IPS-18c (cell line): ENCODE measurements around the gene GOT2.
A peak's percentile ranks its signal among the peaks of the same experiment; 100 is the strongest.
"Not testable (repeated sequence)": the region's sequence is repeated elsewhere in the genome, so short reads cannot be mapped to it uniquely, and the experiment has no call there.

ENCODE experiments used
- H3K4me3 ChIP-seq: 2 replicates; pipeline ENCODE4 v1.7.0; 2013; ENCODE audit warnings: low read depth, mild to moderate bottlenecking, low read length, moderate library complexity; ENCODE audit not compliant: insufficient read depth
- H3K9me3 ChIP-seq: one replicate; pipeline ENCODE4 v1.6.1; 2013; ENCODE audit warnings: mild to moderate bottlenecking, low read length, moderate library complexity; ENCODE audit not compliant: control insufficient read depth, insufficient read depth

Gene GOT2

DNA sequence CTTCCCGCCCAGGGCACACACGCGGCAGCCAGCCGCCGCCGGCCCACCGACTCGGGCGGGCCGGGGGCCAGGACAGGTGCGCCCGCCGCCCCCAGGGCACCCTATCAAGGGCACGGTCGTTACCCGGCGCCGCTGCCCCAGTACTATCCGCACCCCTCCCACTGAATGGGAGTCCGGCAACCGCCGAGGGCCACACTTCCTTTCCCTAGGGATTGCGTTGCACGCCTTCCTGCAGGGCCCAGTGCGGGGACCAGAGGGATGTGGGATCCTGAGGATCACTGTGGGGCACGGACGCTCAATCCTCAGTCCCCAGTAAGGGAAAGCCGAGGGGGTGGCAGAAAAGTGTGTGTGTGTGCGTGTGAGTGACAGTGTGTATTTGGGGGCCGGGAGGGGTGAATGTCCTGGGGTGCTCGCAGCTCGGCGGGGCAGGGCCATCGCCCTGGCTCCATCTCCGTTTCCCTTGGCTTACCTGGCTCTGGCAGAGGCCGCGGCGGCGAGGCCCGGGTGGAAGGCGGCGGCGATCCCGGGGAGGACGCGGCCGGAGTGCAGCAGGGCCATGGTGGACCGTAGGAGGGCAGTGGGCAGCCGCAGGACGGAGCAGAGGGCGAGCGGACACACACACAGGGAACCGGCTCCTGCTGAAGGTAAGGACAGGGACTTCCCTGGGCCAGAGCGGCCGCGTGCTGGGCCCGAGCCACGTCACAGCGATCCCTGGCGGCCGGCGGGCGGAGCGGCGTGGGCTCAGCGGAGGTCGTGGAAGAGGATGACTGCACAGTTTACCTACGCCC, at the start of gene GOT2:
GOT2 (minus strand) TSS at position 646 of the 788 bp plus-strand sequence; CDS start at position 558, 88 bp downstream.
- H3K4me3 ChIP-seq, result peak within 1 kb of the TSS; percentile 96

DNA sequence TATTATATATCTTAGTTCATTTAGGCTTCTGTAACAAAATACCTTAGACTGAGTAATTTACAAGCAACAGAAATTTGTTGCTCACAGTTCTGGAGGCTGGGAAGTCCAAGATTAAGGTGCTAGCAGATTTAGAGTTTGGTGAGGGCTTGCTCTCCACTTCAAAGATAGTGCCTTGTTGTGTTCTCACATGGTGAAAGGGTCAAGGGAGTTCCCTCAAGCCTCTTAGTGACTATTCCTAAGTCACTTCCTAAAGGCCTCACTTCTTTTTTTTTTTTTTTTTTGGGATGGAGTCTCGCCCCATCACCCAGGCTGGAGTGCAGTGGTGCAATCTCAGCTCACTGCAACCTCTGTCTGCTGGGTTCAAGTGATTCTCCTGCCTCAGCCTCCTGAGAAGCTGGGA, 45.2 kb upstream of the GOT2 start:
- not testable (repeated sequence) for H3K9me3 ChIP-seq, H3K4me3 ChIP-seq

More for the DNA sequence above, at the start of gene GOT2:
- H3K9me3 ChIP-seq, result no peaks in the 10 kb centered on the region

DNA sequence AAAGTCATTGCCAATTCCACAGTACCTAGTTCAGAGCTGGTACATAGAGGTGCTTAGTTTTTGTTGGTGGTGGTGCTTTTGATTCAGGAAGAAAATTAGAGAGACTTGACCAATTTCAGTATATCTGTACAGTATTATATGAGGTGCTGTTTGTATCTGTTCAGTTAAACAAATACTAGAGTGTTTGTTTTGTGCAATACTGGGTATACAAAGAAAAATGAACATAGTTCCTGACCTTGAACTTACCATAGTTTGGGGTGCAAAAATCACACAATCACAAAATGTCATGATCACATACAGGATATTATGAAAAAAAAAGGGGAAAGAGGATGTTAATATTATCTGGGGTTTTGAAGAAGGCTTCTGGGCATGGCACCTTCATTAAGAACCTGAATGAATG, 39.8 kb upstream of the GOT2 start:
- Histone ChIP-seq H3K4me3 (no peak overlapping the region), H3K9me3 (peaks cover 2% of the 10 kb centered on the region)

DNA sequence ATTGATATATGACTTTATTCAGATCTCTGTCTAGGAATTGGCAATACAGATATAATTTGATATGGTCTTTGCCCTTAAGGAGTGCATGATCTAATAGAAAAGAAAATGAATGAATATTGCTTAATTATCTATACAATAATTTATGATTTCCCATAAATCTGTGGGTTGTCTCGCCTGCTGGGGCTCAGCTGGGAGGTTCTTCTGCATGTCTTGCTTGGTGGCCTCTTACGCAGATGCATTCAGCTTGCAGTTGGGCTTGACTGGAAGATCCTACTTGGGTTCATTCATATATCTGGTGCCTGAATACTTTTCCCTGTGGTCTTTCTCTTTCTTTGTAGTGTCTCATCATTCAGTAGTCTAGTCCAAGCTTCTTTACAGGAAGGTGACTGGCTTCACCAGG, 34.0 kb upstream of the GOT2 start:
- H3K9me3 ChIP-seq, result peaks cover 2% of the 10 kb centered on the region
- H3K4me3 ChIP-seq, result no peak overlapping the region

DNA sequence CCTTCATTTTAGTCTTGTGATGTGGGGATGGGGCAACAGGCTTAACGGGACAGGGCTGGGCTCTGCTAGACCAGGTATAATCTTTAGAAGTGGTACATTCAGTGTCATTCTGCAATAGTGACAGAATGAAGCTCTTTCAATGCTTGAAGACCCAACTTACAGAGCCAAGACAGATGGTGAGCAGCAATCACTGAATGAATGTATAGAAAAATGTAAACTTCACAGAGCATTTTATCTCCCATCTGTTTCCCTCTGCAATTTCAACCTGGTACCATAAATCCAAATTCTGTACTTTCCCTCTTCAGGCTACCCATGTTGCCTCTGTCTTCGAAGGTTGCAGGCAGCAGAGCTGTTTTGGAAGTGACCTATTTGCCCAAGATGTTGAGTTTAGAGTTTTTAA, 33.5 kb upstream of the GOT2 start:
- no peak overlapping the region for H3K4me3 ChIP-seq
- H3K9me3 ChIP-seq, result peaks cover 2% of the 10 kb centered on the region

DNA sequence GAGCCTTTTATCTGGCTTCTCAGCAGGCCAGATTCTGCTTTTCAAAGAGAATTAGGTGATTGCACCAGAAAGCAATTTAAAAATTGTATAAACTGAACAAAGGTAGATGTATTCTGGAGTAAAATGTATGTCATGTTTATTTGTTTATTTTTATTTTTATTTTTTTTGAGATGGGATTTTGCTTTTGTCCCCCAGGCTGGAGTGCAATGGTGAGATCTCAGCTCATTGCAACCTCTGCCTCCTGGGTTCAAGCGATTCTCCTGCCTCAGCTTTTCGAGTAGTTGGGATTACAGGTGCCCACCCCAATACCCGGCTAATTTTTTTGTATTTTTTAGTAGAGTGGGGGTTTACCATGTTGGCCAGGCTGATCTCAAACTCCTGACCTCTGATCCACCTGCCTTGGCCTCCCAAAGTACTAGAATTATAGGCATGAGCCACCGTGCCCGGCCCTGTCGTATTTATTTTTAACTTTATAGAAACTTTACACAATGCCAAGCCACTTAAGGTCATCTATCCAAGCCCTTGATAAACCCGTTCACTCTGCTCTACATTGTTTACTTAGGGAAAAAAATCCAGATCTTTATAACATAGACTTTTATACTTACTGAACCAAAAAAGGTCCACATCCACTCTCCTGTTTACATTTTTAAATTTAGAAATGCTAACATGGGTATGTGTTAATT, 22.7 kb upstream of the GOT2 start:
- H3K9me3 ChIP-seq, result no peaks in the 10 kb centered on the region
- no peak overlapping the region for H3K4me3 ChIP-seq

DNA sequence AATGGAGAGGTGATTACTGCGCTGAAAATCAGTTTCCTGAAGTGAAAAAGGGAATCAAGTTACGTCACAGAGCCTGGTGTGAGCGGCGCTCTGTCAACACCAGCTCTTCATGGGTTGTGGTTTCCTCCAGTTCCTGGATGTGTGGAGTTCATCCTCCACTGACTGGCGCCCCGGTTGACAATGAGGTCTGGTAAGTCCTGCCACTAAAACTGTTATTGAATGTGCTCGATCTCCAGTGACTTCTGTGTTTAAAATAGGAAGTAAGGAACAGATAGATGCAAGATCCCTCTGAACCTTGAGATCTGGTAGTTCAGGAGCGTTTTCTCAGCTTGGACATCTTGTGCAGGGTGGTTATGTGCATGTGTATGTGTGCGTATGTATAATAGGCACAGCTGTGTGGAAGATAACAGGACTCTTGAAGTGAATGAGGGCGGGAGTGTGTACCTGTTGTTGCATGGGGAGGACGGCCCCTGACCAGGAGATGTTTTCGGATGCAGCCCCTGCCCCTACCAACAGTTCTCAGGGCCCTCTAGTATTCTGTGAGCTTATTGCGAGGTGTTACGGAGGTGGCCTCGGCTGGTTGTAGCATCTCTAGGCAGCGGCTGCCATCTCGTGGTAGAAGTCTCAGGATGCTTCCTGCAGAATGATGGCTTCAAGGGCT, 22.0 kb upstream of the GOT2 start:
- H3K9me3 ChIP-seq, result no peaks in the 10 kb centered on the region
- no peak overlapping the region for H3K4me3 ChIP-seq

DNA sequence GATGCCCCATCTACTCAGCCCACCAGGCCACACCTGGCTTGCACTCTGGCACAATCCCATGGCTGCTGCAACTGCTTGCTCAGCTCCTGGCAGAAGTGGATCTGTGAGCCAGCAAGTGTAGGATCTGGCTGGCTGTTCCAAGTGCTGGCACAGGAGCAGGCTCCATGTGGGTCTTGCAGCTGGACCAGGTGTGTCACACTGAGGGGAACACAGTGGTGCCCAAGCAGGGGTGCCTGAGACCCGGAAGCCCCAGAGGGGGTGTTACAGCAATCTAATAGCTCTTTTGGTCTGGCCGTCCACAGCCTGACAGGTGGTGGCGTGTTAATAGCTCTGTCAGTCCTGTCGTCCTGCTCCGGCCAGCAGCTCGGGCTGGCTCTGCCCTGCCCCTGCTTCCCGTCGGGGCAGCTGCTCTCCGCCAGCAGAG, 19.6 kb upstream of the GOT2 start:
- H3K4me3 ChIP-seq, result no peak overlapping the region
- no peaks in the 10 kb centered on the region for H3K9me3 ChIP-seq

DNA sequence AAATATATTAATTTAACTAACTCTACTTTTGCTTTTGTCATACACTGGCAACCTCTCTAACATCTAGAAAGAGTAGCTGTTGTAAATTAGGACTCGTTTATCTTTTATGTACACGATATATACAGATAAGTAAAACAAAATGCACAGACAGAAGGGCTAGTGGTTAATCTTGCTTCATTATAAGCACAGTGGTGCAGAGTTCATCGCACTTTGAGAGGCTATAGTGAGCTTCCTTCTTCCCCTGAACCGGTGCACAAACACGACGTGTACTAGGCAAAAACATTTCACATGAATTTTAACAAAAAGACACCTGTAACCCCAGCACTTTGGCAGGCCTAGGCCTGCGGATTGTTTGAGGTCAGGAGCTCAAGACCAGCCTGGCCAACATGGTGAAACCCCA, 10.4 kb upstream of the GOT2 start:
- Histone ChIP-seq H3K4me3 (no peak overlapping the region), H3K9me3 (no peaks in the 10 kb centered on the region)

DNA sequence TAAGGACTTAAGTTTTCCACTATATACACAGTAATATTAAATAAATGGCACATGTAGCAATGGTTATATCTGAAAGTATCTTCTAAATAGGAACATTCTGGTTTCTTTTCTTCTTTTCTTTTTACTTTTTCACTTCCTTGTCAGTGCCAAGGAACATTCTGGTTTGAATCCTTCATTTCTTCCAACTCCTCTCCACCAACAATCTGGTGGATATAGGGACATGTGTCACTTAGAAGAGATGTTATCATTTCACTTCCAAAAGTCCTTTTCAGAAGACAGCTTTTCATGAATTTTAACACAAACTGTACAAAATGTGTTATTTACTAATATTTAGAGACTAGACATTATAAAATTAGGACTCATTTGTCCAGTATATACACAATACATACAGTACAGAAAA, 7.9 kb upstream of the GOT2 start:
- no peaks in the 10 kb centered on the region for H3K9me3 ChIP-seq
- no peak overlapping the region for H3K4me3 ChIP-seq

DNA sequence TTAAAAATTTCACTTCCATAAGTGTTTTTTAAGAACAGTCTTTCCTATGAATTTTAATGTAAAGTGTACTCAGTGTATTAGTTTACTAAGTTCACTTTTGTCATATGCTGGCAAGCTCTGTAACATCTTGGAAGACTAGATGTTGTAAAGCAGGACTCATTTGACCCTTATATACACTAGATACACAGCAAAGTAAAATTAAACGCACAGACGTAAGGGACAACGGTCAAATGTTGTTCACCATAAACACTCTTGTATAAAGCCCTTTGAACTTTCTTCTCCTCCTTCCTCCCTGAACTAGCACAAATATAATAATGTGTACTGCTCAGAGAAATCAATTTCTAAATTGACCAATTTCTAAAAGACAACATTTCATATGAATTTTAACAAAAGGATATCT, 7.0 kb upstream of the GOT2 start:
- no peak overlapping the region for H3K4me3 ChIP-seq
- no peaks in the 10 kb centered on the region for H3K9me3 ChIP-seq

DNA sequence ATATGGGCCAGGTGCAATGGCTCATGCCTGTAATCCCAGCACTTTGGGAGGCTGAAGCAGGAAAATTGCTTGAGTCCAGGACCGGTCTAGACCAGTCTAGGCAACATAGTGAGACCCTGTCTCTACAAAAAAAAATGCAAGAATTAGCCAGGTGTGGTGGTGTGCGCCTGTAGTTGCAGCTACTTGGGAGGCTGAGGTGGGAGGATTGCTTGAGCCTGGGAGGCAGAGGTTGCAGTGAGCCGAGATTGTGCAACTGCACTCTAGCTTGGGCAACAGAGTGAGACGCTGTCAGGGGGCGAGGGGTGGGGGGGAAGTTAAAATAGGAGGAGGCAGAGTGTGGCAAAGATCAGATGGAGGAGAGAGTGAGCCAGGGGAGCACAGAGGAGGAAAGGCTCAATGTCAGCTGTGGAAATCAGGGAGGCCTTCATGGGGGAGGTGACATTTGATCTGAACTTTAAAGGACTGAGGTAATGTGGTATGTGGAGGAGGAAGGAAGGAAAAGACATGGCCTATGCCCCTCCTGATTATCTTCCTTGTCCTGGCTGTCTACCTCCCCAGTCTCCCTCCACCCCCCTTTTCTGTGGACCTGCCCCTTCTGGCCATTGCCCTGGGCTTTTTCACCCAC, 4.7 kb upstream of the GOT2 start:
- no peak overlapping the region for H3K4me3 ChIP-seq
- H3K9me3 ChIP-seq, result no peaks in the 10 kb centered on the region

DNA sequence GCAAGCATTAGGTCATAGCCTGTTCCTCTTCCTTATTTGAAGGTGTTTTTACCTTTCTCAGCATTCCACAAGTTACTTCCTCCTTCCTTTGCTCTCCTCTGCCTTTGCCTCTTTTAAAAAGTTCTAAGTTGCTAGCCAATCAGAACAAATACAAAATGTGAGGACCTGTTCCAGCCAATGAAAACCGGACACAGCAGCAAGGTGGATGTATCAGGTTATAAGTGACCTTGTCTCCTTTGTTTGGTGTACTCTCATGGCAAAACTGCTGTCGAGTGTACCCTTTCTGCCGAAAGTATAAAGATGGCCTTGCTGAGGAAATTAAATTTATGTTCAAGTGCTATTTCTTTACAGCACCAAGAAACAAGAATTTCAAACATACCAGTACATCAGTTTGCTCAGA, 2.2 kb upstream of the GOT2 start:
- H3K4me3 ChIP-seq, H3K9me3 ChIP-seq: not testable (repeated sequence)

DNA sequence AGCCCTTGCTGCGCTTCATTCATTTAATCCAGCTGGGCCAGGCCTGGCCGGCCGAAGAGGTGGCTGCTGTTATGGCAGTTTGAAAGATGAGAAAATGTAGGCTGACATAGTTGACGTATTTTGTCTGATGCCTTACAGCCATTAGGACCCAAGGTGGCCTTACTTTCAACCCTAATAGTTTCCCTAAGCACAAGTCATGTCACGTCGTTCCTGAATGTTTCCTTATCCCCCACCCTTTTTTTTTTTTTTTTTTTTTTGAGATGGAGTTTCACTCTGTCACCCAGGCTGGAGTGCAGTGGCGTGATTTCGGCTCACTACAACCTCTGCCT, 307 bp upstream of the GOT2 start:
- H3K4me3 ChIP-seq, result no peak overlapping the region; the same call in 1 of the 2 replicates
- no peaks in the 10 kb centered on the region for H3K9me3 ChIP-seq

DNA sequence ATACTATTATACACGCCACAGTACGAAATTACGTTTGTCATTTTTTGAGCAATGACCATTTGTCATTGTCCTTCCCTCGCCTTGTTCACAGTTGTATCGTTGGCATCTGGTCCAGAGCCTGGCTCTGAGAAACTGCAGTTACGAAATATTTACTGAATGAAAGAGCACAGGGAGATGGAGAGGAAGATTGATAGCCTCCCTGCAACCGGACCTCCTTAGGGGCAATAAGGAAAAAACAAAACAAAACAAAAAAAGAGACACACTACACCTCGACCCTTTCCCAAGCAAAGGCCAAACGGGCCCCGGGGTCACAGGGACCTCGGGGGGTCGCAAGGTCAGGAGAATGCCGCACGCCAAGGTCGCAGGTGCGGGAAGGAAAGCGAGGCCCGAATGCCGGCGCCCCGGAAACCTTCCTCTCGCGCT, 857 bp downstream of the GOT2 start:
- Histone ChIP-seq H3K9me3 (no peaks in the 10 kb centered on the region), H3K4me3 (peak overlapping the region; percentile 96)

DNA sequence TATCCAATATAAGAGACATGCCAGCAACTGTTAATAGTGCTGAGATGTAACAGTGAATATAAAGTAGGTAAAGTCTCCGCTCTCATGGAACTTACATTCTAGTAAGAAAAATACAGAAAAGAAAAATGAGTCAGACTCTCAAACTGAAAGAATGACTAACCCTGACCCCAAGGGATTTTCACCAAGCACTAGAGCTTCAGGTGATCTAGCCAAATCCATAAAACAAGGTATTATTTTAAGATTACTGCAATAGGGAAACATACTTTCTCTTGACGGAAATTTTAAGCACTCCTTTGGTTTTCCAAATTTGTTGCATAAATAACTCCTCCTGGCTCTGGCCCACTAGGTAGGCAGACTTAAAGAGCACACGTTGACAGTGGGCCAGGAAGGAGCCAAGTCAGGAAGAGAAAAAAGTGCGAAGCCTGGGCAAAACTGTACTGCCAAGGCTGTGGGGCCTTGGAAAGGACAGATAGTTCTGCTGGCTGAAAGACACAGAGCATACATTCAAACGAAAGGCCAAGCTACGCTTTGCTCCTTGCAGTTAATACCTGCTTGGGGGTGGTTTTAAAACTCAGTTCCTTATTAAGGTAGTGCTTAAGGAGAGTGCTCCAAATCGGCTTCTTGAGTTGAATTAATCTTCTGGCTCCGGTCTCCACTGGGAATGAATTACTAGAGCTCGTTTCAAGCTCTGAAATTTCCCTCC, 1.4 kb downstream of the GOT2 start:
- H3K9me3 ChIP-seq, result no peaks in the 10 kb centered on the region

DNA sequence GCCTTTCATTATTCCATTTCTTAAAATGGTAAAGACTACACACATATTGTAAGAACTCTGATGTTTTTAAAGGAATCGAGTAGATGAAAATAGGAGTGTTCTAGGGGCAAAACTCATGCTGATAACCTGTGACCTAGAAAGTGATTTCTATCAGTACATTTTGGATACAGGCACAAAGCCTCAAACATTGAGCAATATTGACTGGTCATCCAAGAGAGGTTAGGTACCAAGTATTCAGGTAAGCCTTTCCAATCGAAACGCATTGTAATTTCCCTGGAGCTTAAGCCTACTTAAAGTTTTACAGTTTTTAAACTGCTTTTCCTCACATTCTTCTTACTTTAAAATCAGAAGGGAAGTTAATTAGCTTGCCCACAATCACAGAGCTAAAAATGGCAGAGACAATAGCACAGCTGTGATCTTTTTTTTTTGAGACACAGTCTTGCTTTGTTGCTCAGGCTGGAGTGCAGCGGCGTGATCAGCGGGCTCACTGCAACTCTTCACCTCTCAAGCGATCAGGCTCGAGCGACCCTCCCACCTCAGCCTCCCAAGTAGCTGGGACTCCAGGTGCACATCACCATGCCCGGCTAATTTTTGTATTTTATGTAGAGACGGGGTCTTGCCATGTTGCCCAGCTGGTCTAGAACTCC, 3.3 kb downstream of the GOT2 start:
- H3K9me3 ChIP-seq, result no peaks in the 10 kb centered on the region
- H3K4me3 ChIP-seq, result no peak overlapping the region

More for the DNA sequence above, 1.4 kb downstream of the GOT2 start:
- peak overlapping the region; percentile 96 for H3K4me3 ChIP-seq
